SKM-1 (cell line): ENCODE results near the gene SLC23A2.
A peak's percentile ranks its signal among the peaks of the same experiment; 100 is the strongest.
"Not testable (repeated sequence)": the region's sequence is repeated elsewhere in the genome, so short reads cannot be mapped to it uniquely, and the experiment has no call there.

Experiments used
- DNase-seq: peaks from one replicate; lab custom pipeline; 2025; ENCODE audit not compliant: unreplicated experiment; lab: John Stamatoyannopoulos, UW

The SLC23A2 gene

GRCh38 chr20:5001174-5002076 is at the start of gene SLC23A2:
SLC23A2 (minus strand) TSS chr20:5001510; CDS start chr20:4932562, 68,948 bp downstream.
- DNase-seq = no peak

- DNase-seq = peak; percentile 50
These were observed 45.5 kb upstream of the SLC23A2 start for GRCh38 chr20:5046656-5047339.

GRCh38 chr20:5045906-5046305 is 44.6 kb upstream of the SLC23A2 start:
- no peak for DNase-seq

GRCh38 chr20:5044075-5044620 is 42.8 kb upstream of the SLC23A2 start:
- DNase-seq = no peak

GRCh38 chr20:5041433-5041832 is 40.1 kb upstream of the SLC23A2 start:
- DNase-seq = no peak

GRCh38 chr20:5040345-5040744 is 39.0 kb upstream of the SLC23A2 start:
- no peak for DNase-seq

- no peak for DNase-seq
These were observed 38.6 kb upstream of the SLC23A2 start for GRCh38 chr20:5039889-5040288.

GRCh38 chr20:5039255-5039657 is 37.9 kb upstream of the SLC23A2 start:
- no peak for DNase-seq

- DNase-seq = no peak
These were observed 35.5 kb upstream of the SLC23A2 start for GRCh38 chr20:5036828-5037227.

- DNase-seq = not testable (repeated sequence)
These were observed 34.2 kb upstream of the SLC23A2 start for GRCh38 chr20:5035518-5035917.

- DNase-seq = no peak
These were observed 32.3 kb upstream of the SLC23A2 start for GRCh38 chr20:5033566-5033965.

GRCh38 chr20:5031701-5032100 is 30.4 kb upstream of the SLC23A2 start:
- not testable (repeated sequence) for DNase-seq

- DNase-seq = no peak
These were observed 29.9 kb upstream of the SLC23A2 start for GRCh38 chr20:5031206-5031557.

- no peak for DNase-seq
These were observed 29.3 kb upstream of the SLC23A2 start for GRCh38 chr20:5030348-5031205.

GRCh38 chr20:5028258-5029059 is 27.1 kb upstream of the SLC23A2 start:
- not testable (repeated sequence) for DNase-seq

- no peak for DNase-seq
These were observed 23.7 kb upstream of the SLC23A2 start for GRCh38 chr20:5024982-5025381.

GRCh38 chr20:5024103-5024502 is 22.8 kb upstream of the SLC23A2 start:
- no peak for DNase-seq

GRCh38 chr20:5023171-5023570 is 21.9 kb upstream of the SLC23A2 start:
- not testable (repeated sequence) for DNase-seq

- DNase-seq = no peak
These were observed 19.4 kb upstream of the SLC23A2 start for GRCh38 chr20:5020760-5021159.
